Adipose tissue (tissue), 3 donors: ENCODE results near the gene CAB39. TPM values are rescaled to one million over a fixed set of nuclear protein-coding genes. Genes with fewer than 3 reads are reported as not detected.

Experiments
- H3K27ac ChIP-seq: one replicate; pipeline ENCODE4 v1.5.1; 2013; ENCODE audit warnings: low read depth, low read length
- WGBS, 3 donors: extraction: QIAGEN DNeasy Blood & Tissue Kit; methylation state at CpG; one replicate each; pipeline ENCODE4 v1.1.7; 2013; 5-methylcytosine and 5-hydroxymethylcytosine counted together
- polyA plus RNA-seq, 3 donors: library from polyadenylated mRNA; stranded (reverse); fragments of 200-250 nt; gene quantifications; one replicate each; pipeline ENCODE4 v1.2.3, GENCODE V29; 2013
- donor health status: healthy with polysubstance abuse.
- donor health status: Bipolar disorder and iron deficiency.
- donor health status: healthy.

The CAB39 gene
- polyA plus RNA-seq, 3 donors = 12.3 to 40.7 (median 37.3) TPM

DNA sequence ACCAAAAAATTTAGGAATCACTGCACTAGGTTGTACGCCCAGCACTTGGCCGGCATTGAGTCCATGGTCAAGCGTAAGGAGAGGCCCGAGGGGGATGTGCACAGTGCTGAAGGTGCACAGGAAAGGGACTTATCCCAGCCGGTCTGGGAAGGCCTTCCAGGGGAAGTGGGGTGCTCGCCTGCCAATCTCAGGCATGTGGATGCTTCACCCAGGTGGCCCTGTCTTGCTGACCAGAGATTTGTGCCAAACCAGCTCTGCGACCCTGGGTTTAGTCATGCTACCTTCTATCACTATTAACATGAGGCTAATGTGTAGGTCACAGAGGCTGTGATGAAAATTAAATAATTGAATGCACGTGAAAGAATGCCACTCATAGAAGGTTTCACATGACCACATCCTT, 150.4 kb downstream of the CAB39 start:
- 69 to 81% (median 72%) methylated on average over 8 of the region's 8 CpGs for WGBS, 3 donors

DNA sequence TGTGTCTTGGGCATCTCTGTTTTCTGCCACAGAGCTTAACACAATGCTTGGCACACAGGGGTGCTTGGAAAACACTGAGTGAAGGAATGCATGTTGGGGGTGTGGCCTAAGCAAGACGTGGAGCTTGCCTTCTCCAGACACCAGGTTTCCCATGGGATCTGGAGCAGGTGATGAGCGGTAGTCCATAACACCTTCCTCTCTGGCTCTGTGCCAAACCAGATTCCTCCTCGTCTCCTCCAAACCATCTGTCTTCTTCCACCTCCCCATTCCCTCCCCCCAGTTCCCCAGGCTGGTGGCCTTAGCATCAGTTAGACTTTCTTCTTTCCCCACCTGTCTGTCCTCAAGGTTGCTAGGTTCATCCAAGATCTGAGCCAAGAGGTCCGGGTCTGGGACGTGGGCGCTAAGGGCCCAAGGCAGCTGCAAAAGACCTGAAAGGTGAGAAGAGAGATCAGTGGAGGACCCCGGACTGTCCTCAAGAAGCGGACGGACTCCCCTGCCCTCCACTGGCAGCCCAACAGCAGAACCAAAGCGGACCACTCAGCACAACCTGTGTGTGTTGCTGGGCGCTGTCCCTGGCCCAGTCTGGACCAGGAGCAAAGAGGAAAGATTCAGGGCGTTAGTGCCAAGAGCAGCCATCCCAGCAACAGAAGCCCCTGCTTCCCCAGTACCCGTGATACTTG, 150.9 kb downstream of the CAB39 start:
- WGBS, 3 donors = 69 to 80% (median 73%) methylated on average over 12 to 13 of the region's 13 CpGs
- H3K27ac ChIP-seq = no peak overlapping the region

More for the DNA sequence above, 150.4 kb downstream of the CAB39 start:
- no peak overlapping the region for H3K27ac ChIP-seq

DNA sequence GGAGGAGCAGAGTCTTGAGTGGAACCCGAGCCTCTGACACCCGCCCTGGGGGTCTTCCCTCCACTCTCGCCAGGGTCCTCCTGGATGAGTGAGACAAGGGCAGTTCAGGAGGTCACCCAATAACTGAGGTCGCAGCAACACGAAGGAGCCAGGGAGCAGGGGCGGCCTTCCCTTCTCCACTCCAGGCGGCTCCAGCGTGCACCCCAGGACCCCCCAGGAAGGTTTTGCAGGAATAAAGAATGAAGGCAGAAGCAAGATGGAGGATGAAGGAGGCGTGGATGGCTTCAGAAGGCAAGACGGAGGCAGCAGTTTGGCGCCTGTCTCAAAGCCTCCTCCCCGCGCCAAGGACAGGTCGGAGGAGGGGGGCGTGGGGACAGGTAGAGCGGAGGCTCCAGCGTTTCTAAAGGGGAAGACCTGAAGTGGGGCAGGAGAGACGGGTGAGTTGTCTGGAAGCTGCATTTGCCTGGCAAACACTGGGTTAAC, 151.5 kb downstream of the CAB39 start:
- 39 to 49% (median 45%) methylated on average over 18 of the region's 18 CpGs for WGBS, 3 donors
- H3K27ac ChIP-seq = no peak overlapping the region

DNA sequence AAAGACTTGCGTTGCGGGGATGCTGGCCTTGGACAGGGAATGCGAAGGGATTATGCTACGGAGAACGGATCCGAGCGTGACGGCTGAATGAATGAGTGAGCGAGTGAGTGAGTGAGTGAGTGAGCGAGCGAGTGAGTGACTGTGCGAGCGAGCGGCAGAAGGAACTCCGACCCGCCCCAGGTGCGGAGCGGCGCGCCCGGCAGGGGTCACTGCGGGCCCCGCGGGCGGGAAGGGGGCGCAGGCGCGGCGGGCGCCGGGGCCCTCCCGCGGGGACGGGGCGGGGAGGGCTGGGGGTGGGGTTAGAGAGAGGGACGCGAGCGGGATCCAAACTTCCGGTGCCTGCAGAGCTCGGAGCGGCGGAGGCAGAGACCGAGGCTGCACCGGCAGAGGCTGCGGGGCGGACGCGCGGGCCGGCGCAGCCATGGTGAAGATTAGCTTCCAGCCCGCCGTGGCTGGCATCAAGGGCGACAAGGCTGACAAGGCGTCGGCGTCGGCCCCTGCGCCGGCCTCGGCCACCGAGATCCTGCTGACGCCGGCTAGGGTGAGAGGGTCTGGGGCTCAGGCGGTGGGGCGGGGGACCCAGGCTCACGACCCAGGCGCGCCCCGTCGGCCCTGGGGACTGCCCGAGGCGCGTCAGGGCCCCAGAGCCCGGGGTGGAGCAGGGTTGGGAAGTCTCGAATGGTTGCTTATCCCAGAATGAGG, 152.1 kb downstream of the CAB39 start, which contains the start of gene ITM2C:
Gene ITM2C (plus strand): TSS at position 338 of the 702 bp plus-strand sequence. CDS start 84 bp downstream, at position 422.
- no peak within 1 kb of the TSS for H3K27ac ChIP-seq
- WGBS, 3 donors = 0 to 1% (median 1%) methylated on average over 56 to 76 of the region's 76 CpGs

DNA sequence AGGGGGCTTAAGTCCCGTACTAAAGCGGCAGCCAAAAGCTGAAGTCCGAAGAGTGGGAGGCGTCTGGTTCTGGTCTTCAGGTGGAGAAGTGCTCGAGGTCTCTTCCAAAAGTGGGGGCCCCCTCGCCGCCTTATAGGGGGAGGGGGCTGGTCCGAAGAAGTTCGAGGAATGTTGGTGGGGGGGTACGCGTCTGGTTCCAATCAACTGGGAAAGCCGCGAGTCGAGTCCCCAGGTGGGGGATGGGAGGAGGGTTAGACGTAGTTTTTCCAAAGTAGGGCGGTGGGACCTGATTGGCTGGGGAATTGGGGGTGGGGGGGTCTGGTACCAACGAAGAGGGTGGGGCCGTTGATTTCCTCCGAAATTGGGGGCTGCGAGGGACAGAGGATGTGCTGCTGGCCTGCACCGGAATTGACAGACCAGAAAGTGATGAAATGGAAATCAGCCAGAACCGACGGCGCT, 152.7 kb downstream of the CAB39 start:
- H3K27ac ChIP-seq = no peak overlapping the region
- 1 to 2% (median 2%) methylated on average over 24 of the region's 24 CpGs for WGBS, 3 donors

DNA sequence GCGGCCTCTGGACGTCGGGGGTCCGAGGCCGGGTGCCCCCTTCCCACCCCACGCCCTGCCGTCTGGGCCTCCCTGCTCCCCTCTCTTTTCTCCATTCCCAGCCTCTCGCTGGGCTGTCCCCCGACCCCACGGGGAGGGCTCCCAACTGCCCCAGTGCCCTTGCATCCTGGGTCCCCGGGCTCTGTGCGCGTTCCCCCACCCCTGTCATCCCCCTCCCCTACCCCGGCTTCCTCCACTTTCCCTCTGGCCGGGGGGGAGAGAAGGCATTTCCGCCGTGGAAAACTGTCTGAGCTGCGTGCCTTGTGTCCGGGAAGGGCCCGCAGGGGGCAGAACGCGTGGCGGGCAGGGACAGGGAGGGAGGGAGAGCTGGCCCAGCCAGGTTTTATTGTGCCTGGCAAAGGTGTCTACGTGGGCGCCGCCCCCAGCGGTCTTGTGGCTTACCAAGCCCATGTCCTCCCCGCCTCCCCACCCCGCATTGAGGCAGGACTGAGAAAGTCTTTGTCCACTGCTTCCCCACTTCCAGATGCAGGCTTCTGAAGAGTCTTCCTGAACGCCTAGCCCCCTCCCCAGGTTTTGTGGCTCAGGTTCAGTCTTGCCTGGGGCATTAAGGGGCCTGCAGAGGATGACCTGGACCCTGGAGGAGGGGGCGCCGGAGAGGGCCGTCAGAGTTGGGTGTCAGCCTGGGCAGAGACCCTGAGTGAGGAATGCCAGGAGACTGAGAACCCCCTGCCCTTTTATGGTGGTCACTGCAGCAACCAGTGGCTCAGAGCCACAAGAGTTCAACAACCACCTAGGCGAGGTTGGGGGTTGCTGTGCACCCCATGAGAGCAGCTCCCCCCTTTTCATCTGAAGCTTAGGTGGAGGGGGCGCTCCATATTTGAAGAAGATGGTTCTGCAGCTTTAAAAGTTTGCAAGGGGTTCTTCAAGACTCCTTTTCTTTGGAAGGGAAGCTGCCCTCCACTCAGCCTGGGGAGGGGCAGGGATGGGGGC, 153.4 kb downstream of the CAB39 start:
- H3K27ac ChIP-seq = no peak overlapping the region
- WGBS, 3 donors = 14 to 26% (median 20%) methylated on average over 27 to 35 of the region's 35 CpGs

DNA sequence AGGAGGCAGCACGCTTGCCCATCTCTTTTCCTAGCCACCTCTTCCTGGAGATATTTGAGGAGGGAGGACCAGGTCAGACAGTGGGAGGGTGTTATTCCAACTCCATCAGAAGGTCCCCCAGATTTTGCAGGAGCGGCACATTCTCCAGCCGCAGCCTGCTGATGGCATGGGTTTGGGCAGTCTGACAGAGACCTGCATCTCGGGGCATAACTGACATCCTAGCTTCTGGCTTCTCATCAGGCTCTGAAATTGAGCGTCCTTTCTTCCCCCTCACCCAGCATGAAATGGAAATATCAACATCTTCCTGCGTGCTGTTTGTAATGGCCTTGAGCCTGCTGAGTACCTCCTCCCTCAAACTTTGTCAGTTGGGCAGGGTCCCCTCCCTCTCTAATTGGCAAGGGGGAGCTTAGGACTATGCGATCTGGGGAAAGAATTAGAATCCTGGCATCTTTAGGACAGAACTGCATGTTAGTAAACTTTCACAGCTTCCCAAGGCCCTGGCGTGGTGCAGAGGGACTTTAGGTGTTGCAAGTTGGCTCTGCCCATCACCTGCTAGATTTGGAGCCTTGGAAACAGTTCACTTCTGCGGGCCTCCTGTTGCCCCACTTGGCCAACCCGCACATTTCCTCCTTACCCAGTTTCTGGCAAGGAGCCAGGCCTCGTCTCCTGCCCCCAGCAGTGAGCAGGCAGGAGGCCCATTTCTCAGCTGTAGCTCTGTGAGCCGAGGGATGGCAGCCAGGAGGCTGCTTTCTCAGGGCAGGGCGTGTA, 154.3 kb downstream of the CAB39 start:
- WGBS, 3 donors = 28 to 35% (median 32%) methylated on average over 12 to 13 of the region's 13 CpGs

DNA sequence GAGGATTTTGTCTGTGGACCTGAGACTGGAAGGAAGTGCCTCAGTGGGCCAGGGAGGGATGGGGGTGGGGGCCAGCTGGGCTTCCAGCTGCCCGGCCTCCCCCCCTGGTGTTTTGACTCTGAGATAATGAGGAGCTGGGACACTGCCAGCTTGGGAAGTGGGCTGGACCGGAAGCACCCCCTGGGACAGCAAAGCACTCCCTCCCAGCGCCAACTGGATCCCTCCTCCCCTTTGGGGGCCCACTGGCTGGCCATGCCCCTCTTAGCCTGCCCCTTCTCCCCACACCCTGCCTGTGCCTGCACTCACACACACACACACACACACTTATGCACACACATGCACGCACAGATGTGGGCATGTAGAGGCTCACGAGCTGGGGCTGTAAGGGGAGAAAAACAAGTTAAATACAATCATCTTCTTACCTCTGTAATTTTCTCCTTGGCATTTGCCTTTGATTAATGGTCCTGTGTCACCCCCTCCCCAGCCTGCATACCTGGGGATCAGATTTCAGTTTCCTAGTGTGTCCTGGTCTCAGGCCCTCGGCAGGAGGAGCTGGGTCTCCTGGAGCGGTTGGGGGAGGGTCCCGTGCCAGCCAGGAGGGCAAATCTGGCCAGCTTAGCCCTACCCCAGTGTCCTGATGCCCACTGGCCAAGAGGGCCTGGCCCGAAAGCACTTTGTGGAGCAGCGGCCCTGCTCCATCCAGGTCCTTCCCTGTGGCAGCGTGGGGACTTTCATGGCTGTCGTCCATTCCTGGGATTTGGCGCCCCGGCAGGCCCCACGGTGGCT, 155.7 kb downstream of the CAB39 start:
- H3K27ac ChIP-seq = no peak overlapping the region
- 61 to 73% (median 66%) methylated on average over 15 of the region's 15 CpGs for WGBS, 3 donors

More for the DNA sequence above, 154.3 kb downstream of the CAB39 start:
- H3K27ac ChIP-seq = no peak overlapping the region

DNA sequence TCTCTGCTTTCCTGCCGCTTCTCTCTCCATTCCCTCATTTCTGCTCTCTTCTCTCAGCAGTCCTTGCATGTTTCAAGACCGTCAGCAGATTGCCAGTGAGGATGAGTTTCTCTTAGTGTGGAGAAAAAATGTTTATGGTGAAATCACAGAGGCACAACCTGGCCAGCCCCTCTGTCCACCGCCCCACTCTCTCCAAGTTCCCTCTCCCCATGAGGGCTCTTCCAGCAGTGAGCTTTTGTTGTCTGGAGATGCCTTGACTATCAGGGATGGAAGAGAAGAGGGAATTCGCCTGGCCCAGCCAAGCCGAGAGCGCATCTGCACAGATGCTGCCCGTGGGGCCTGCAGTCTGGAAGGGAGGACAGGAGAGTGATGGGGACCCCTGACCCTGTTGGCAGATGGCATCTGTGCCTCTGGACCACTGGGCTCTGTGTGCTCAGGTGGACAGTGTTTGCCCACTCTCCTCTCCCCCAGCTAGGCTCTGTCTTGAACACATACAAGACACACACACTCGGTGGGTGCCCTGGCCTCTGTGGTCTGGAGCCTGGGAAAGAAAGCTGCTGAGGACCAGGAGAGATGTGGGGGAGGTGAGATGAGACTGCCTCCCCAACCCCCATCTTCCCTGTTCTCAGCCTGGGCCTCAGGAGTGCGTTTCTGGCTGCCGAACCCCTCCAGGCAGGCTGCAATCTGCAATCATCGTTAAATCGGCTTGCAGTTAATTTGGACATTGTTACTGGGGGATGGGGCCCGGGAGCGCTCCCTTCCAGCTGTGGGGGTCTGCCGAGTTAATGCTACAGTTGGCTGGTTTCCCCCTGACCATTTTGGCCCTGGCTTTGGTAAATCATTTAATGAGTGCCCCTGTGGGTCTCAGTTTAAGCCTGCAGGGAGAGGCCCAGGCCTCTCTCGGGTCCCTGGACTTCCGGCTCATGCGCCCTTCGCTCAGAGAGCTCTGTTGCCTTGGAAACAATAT, 156.6 kb downstream of the CAB39 start:
- H3K27ac ChIP-seq = no peak overlapping the region
- WGBS, 3 donors = 62 to 73% (median 64%) methylated on average over 19 of the region's 19 CpGs

DNA sequence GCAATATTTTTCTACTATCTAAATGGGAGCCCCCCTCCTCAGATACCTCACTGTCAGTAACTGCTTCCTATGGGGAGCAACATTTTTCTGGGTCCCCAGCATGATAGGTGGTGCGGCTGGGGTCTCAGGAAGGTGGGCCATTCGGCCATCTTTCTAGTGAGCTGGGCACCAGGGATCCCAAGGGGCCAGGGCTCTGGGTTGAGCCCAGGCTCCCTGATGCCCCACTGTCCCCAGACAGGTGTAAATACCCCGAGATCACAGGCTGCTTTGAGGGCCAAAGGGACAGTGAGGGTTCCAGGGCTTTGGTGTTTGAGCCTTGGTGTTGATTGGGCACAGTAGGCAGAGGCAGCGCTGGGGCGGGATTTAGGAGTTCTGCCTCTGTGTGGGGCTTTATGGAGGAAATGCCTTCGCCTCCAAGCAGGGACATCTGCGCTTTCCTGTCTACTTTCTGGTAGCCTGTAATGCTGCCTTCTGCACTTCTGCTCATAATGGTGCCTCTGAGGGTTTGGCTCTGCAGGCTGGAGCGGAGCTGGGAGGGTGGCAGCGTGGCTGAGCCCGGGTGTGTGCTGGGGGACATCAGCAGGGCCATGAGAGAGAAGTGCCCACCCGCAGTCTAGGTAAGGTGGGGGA, 157.4 kb downstream of the CAB39 start:
- 63 to 84% (median 69%) methylated on average over 11 of the region's 11 CpGs for whole genome bisulfite sequencing, 3 donors
- H3K27ac ChIP-seq = no peak overlapping the region

Other genes starting within 250 kb of the CAB39 start
- gene ITM2C, start 152.1 kb downstream of the CAB39 start, polyA plus RNA-seq = 10 to 100 TPM; 28.3 to 31.8 (median 31.2) TPM
- gene GPR55, start 212.4 kb downstream of the CAB39 start, polyA plus RNA-seq = under 1 TPM; 0.05 to 0.18 (median 0.11) TPM